Skeletal muscle cell (primary cell): Measurements from ENCODE around the gene MTPN.

Source experiments
- DNase-seq: peaks from one replicate; pipeline ENCODE4 v3.0.0-alpha.2; 2010; ENCODE audit warnings: low read depth
- H3K4me3 ChIP-seq: 2 replicates; pipeline ENCODE4 v1.5.1; 2011; ENCODE audit warnings: low read depth, mild to moderate bottlenecking, control low read depth, low read length, moderate library complexity

The MTPN gene, protein sequence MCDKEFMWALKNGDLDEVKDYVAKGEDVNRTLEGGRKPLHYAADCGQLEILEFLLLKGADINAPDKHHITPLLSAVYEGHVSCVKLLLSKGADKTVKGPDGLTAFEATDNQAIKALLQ

DNA sequence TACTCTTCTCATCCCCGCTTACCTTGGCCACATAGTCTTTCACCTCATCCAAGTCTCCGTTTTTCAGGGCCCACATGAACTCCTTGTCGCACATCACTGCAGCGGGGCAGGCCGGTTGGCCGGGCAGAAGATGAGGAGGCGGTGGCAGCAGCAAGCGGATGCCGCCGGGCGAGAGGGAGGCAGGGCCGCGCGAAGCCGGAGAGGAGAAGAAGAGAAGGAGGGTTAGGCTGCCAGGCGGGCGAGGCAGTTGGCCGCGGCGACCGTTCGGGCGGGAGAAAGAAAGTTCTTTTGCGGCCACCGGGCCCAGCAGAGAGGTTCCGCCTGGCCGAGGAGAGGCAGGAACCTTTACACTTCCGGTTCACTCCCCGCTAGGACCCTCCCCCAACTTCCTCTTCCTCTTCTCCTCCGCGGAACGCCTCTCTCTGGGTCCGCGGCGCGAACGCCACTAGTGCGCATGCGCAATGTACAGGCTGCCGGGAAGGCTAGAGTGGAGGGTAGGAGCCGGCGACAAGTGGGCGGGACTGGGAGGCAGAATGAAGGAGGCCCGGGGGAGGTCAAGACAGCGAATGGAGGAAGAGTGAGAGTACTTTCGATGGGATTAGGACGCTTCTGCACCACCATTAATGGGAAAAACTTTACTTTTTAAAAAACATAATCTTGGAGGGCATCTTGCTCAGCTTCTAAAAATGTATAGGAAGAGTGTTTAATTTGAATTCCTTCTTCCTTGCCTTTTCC, at the start of gene MTPN:
MTPN (minus strand) TSS at position 353 of the 735 bp plus-strand sequence; CDS start at position 94, 259 bp downstream.
- H3K4me3 ChIP-seq = peak within 1 kb of the TSS; percentile 99
- peak; percentile 75 for DNase-seq

DNA sequence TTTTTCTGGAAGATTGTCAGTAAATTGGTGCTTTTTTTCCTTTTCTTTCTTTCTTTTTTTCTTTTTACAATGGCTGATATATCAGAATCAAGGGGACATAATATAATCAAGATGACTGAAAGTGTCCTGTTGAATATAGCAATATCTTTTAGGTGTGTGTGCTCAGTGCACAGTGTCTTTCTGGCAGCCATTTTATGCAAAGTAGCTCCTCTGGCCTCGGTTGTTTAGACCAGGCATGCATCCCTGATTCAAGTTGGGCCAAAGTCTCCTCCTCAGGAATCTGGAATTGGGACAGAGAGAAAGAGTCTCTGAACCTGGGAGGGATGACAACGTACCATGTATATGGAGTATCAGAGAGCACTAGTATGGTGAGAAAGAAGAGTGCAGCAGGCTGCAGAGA, 49.0 kb upstream of the MTPN start:
- no peak overlapping the region for H3K4me3 ChIP-seq
- DNase-seq = no peak

DNA sequence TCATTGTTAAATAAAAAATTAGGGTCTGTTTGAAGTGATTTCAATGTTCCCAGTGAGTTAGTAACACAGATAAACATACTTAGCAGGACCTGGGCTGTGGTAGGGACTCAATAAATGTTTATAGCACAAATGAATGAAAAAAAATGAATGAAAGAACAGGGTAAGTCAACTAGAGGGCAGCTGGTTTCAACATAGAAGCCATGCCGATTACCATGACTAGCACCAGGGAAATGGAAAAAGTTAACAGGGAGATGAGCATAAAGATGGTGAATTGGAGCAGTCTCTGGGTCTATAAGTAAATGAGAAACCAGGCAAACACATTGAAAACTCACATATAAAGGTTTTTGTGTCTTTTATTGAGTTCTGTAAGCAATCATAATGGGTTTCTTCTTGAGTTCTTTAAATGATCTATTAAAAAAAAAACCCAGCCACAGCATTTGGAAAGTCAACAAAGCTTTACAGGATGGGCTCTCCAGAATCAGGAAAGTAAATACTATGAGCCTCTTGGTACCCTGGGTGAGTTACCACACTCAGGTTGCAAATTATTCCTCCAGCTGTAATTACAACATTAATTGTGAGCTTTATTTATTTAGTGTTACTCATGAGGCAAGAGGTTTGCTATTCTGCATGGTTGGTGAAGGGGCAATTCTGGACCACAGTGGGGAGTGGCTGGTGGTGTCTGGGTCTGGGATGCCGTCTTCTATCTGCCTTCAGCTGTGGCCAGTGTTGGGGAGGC, 46.1 kb upstream of the MTPN start:
- DNase-seq = no peak

DNA sequence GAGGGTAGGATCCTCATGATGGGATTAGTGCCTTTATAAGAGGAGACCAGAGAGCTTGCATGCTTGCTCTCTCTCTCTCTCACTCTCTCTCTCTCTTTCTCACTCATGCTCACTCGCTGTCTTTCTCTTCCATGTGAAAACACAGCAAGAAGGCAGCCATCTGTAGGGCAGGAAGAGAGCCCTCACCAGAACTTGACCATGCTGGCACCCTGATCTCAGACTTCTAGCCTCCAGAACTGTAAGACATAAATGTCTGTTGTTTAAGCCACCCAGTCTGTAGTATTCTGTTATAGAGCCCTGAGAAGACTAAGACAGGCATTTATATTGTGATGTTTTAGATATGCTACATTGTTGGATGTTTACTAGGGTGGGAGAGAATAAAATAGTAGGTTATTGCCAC, 43.4 kb upstream of the MTPN start:
- H3K4me3 ChIP-seq = no peak overlapping the region
- no peak for DNase-seq

More for the DNA sequence above, 46.1 kb upstream of the MTPN start:
- H3K4me3 ChIP-seq = no peak overlapping the region

DNA sequence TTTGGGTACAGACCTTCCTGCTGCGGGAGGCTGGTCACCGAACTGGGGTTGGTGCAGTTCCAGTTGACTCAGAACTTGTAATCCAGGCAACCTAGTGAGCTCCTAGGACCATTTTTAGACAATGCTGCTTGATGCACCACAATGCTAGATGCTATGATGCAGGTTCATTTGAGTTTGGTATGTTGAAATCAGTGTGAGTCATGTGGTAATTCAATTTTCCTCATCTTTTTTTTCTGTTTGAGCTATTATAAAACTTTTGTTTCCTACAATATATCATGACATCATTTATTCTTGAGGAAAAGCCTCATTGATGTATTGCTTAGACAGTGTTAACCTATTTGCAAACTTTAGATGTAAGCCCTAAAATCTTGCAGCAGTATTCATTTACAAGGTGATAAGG, 40.9 kb upstream of the MTPN start:
- no peak for DNase-seq
- H3K4me3 ChIP-seq = no peak overlapping the region

DNA sequence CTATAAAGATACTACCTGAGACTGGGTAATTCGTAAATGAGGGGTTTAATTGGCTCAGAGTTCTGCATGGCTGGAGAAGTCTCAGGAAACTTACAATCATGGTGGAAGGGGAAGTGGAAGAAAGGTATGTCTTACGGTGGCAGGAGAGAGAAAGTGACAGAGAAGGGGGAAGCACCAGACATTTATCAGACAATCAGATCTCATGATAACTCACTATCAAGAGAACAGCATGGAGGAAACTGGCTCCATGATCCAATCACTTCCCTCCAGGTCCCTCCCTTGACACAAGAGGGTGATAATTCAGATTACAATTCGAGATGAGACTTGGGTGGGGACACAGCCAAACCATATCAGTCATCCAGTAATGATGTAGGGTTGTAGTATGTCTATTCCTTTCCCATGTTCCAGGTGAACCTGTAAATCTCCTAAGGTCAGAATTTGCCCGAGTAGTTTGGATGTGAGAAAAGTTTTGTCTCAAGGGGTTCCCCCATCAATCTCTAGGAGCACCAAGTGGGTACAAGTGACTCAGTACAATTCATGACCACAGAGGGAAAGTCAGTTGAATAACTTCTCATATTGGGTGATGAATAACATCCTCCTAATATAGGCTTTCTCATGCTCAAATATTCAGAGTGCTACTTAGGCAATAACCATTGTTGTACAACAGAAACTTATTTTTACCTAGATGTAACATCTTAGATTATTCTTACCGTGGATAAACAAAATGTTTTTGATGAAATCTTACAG, 39.7 kb upstream of the MTPN start:
- DNase-seq = no peak
- H3K4me3 ChIP-seq = no peak overlapping the region

DNA sequence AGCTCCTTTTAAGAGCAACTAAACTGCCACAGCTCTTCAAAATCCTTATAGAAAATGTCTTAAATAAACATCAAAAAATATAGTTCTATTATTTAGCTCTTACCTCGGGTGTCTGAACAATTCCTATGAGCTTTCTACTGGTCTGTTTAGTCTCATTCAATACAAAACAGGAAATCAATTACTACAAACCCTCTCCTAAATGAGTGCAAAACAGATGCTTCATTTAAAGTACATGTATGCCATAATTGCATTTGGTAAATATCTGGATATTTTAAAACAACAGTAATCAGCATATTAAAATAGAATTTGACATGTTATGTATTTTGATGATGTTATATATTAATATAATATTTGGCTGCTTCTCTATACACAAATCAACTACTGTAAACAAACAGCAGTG, 38.5 kb upstream of the MTPN start:
- no peak overlapping the region for H3K4me3 ChIP-seq
- no peak for DNase-seq

DNA sequence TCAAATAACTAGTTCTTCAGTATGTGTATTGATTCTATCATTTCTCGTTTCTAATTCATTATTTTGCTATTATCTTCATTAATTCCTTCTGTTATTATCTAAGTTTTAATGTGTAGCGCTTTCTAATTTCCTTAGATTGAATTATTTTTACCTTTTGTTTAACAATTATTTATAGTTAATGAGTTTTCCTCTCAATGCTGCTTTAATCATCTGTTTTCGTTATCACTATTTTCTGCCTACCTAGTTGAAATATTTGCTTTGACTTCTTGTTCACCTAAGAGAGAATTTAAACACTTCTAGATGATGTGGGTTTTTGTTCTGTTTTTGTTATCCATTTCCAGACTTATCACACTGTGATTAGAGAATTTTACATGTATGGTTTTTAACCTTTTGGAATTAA, 37.5 kb upstream of the MTPN start:
- DNase-seq = no peak
- H3K4me3 ChIP-seq = no peak overlapping the region

DNA sequence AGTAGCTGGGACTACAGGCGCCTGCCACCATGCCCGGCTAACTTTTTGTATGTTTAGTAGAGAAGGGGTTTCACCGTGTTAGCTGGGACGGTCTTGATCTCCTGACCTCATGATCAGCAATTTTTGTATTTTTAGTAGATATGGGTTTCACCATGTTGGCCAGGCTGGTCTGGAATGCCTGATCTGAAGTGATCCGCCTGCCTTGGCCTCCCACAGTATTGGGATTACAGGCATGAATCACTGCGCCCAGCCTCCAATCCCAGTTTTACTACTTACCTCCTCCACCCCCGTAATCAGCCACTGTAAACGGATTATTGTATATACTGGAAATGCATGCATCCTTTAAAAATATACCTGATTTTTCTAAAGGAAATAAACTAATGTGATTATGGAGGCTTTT, 35.1 kb upstream of the MTPN start:
- no peak for DNase-seq
- H3K4me3 ChIP-seq = no peak overlapping the region

DNA sequence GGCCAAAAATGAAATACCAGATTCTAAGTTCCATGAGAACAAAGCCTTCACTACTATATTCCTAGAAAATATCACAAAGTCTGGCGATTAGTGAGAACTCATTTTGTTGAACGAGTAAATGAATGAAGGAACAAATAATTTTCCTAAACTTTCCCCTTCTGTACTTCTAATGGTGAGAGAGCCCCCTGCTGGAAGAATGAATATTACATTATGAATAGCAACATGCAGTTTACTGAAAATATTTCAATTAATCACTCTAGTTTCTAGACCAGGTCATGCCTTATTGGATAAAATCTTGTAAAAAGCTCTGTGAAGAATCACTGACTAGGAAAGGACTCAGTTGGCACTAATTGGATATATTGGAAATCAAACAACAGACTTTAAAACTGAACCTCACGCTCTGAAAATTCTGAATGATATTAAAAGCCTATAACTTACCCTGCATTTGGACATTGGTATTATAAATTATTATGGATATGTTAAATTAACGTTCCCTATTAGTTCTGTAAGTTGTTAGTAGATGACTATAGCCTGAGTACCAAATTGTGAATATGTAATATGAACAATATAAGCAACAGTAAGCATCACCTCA, 32.4 kb upstream of the MTPN start:
- no peak for DNase-seq
- H3K4me3 ChIP-seq = no peak overlapping the region

DNA sequence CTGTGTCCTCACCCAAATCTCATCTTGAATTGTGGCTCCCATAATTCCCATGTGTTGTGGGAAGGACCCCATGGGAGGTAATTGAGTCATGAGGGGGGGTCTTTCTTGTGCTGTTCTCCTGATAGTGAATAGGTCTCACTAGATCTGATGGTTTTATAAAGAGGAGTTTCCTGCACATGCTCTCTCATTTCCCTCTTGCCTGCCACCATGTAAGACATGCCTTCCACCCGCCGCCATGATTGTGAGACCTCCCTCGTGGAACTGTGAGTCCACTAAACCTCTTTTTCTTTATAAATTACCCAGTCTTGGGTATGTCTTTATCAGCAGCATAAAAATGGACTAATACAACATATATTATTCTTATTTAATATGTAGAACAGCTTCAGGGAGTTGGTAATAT, 29.0 kb upstream of the MTPN start:
- DNase-seq = no peak
- no peak overlapping the region for H3K4me3 ChIP-seq

DNA sequence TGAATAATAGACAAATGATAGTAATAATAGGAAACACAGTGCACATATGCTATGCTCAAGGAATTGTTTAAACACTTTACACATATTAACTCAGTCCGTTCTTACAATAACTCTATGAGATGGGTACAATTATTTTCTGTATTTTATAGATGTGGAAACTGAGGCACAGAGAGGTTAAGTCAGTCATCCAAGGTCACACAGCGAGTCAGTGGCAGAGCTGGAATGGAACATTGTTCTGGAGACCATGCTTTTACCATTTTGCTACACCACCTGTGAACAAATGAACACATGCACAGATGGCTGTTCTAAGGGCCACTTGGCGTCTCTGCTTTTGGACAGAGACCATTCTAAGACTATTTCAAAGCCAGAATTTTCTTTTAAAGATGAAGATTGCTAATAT, 26.9 kb upstream of the MTPN start:
- no peak overlapping the region for H3K4me3 ChIP-seq
- no peak for DNase-seq

DNA sequence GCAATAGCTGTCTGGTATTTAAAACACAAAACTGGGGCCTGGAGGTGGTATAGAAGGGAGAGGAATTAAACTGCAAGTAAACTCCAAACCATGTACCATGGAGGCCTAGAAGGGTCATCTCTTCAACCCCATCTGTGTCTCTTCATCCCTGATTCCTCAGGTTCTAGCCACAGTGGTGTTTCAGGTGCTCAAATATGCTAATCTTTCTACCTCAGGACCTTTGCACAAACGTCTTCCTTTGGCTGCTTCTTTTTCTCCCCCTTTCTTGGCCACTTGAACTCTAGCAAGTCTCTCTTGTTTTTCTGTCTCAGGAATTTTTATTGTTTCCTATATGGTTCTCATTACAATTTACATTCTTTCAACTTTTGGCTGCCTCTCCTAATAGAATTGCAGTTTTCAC, 25.6 kb upstream of the MTPN start:
- DNase-seq = no peak
- H3K4me3 ChIP-seq = no peak overlapping the region

DNA sequence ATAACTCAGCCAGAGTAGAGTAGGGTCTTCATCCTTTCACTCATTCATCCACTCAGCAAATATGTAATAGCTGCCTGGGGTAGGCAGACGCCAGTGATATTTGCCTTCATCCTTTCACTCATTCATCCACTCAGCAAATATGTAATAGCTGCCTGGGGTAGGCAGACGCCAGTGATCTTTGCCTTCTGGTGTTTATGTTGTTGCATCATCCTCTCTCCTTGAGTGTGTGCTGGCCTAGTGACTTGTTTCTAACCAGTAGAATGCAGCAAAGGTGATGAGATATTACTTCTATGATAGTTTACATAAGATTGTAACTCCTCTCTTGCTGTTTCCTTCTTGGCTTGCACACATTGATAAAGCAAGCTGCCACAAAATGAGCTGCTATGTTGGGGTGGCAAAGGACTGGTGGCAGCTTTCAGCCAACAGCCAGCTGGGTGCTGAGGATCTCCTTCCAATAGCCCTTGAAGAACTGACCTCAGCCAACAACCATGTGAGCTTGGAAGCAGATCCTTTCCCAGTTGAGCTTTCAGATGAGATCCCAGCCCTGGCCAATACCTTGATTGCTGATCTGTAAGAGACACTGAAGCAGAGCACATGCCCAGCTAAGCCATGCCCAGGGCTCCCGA, 23.2 kb upstream of the MTPN start:
- DNase-seq = no peak
- H3K4me3 ChIP-seq = no peak overlapping the region

DNA sequence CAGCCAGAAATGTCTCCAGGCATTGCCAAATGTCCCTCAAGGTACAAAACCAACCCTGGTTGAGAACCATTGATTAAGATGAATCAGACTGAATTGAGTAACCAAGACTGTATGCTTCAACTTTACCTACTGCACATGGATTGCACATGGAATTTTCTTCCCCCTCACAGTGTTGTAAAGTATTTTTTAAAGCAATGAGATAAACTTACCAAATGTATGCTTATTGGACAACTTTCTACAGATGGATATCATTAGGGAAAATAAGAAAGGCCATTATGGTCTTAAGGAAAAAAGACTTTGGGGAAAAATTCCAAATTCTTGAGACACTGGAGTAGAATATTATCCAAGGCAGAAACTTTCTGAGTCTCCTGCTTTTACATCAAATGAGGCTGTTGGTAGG, 20.9 kb upstream of the MTPN start:
- DNase-seq = no peak

DNA sequence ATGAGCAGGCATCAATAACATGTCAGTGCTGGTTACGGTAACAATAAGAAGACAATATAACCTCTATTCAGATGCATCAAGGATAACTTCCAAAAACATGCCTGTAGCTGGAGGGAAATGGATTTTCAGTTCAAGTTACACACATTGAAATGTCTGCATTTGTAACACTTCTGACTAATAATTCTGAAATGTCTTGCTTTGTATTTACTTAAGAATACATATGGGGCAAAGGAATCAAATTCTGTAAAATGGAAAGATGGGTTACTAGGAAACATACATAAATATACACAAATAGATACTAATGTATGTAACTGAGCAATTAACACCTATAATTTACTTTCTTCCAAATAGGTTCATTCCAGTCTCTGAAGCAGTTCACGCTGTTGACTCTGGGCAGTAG, 18.6 kb upstream of the MTPN start:
- no peak overlapping the region for H3K4me3 ChIP-seq
- DNase-seq = no peak

More for the DNA sequence above, 20.9 kb upstream of the MTPN start:
- no peak overlapping the region for H3K4me3 ChIP-seq

DNA sequence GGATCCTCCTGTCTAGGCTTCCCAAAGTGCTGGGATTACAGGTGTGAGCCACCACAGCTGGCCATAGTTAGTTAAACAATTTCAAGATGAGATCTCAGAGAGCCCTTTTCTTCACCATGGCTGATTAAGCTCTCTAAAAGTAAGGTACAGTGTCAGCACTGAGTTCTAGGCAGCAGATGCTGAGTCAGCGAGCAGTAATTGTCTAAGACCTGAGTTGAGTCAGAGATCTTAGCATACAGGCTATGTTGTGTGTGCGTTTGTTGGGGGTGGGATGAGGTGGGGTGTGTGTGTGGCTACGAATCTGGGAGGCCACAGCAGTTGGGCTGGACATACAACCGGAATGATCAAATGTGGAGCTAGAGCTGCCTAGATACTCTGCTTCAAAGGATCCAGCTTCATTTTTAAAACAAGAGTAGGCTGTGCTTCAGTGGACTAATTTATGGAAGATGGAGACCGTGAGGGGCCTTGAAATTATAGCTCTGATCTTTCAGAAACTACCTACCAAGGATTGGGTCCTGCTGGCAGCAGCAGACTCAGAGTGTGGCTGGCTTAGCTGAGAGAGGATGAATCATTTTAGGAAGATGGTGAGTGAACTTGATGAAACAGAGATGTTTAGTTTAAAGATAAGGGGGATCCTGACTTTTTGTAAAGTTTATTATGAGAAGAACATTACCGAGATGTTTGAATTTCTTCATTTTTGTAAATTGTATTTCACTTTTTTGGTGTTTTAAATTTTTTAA, 17.5 kb upstream of the MTPN start:
- peak; percentile 19 for DNase-seq
- H3K4me3 ChIP-seq = no peak overlapping the region

DNA sequence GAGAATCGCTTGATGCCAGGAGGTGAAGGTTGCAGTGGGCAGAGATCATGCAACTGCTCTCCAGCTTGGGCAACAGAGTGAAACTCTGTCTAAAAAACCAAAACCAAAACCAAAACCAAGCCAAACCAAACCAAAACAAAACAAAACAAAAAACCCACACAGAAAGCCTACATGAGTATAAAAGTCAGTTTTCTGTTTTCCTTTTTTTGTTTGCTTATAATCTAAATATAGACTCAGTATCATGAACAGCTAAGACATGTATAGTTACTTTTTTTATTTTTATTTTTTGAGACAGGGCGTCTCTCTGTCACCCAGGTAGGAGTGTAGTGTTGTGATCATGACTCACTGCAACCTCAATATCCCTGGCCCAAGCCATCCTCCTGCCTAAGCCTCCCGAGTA, 16.8 kb upstream of the MTPN start:
- no peak for DNase-seq
- H3K4me3 ChIP-seq = no peak overlapping the region

DNA sequence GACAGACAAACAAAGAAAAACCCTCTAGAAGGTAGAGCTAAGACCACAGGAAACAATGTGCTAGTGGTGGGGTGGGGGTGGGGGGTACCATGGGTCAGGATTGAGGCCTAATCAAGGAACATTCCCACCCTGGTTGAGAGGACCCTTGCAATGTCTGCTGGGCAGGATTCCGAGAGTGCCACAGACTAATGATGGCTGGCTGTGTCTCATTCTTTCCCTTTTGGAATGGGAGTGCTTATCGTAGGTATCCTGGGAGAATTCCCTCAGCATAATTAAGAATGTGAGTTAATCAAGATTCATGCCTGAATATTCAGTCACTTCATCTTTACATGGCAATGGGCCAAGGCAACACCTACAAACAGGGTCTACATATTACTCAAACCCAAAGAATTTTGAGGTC, 14.7 kb upstream of the MTPN start:
- no peak for DNase-seq
- no peak overlapping the region for H3K4me3 ChIP-seq
